HG02885 (cell line): ENCODE data around the gene C20orf96.

Source experiments
- ATAC-seq: cut with Tn5 transposase; IDR thresholded peaks from one replicate; pipeline ENCODE4 v1.9.1; 2021; ENCODE audit warnings: mild to moderate bottlenecking; ENCODE audit not compliant: unreplicated experiment, poor library complexity

Gene C20orf96

DNA sequence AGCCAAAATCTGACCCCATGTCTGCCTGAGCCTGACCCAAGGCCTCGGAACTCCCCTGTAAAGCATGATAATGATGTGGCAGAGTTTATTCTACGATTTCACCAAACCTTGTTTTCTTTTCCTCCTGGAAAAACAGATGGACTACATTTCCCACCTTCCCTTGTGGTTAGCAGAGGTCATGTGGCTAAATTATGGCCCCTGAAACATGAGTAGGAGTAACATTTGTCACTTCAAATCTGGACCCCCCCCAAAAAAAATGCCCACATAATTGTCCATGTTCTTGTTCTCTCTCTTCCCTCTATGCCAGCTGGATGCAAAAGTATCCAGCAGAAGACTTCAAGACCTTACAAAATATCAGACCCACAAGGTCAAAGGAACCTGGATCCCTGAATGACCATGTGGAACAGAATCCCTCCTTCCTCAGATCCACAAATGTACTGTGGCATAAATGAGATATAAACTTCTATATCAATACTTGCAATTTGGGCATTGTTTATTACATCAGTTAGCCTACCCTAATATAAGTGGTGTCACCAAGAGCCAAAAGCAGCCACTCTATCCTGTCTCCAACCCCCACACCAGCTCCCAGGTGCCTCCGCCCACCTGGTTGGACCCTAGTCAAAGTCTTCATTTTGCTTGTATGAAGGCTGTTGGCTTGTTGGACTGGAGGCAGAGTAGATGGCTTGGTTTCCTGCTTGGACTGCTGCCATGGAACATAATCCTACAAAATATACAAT, 1.4 kb downstream of the C20orf96 start:
- ATAC-seq = no peak

DNA sequence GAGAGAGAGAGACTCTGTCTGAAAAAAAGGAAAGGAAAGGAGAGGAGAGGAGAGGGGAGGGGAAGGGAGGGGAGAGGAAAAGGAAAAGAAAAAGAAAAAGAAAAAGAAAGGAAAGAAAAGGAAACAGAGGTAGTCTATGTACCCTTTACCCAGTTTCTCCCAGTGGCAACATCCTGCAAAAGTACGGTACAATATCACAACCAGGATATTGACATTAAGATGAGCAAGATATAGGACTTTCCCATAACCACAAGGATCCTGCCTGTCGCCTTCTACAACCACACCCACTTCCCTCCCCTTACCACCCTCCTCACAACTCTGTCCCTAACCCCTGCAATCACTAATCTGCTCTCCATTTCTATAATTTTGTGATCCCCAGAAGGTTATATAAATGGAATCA, 4.0 kb downstream of the C20orf96 start:
- no peak for ATAC-seq

- ATAC-seq = no peak
Observed at GRCh38 chr20:284172-284571, 6.4 kb downstream of the C20orf96 start.

- no peak for ATAC-seq
Observed at GRCh38 chr20:278607-279571, 11.7 kb downstream of the C20orf96 start.

- ATAC-seq = no peak
Observed at GRCh38 chr20:278181-278580, 12.4 kb downstream of the C20orf96 start.

GRCh38 chr20:277496-277781, 13.1 kb downstream of the C20orf96 start:
- no peak for ATAC-seq

DNA sequence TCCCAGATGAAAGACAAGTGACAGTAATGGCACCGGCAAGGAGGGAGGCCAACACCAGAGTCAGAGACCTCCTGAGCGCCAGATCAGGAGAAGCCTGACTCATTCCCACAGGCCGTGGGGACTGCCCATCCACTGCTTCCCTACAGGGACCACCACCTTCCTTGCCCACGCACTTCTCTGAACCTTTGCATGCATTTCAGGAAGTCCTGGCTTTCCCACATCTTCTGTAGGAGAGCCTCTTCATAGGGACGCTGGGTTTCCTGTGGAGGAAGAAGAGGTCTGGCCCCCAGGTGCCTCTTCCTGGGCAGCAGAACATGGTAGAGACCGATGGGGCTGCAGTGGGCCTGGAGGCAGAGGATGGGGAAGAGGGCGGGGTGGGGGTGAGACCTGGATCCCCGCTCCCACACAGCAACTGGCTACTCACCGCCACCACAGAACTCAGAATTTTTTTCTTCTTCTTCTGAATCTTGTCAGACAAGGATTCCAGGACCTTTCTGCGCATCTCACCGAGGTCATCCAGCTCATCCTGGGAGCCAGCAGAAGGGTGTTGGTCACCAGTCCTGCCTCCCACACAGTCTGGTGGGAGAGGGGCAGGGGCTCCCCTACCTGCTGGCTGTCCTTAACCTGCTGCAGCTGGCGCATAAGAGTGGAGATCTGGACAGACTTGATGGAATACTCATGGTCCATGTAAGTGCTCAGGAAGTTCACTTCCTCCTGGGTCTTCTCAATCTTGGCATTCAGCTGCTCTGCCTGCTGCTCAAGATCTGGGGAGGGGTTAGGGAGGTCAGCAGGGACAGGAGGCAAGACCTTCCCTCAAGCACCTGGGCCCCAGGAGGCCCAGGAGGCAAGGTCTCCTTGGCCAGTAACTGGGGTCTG, 13.7 kb downstream of the C20orf96 start:
- ATAC-seq = no peak

DNA sequence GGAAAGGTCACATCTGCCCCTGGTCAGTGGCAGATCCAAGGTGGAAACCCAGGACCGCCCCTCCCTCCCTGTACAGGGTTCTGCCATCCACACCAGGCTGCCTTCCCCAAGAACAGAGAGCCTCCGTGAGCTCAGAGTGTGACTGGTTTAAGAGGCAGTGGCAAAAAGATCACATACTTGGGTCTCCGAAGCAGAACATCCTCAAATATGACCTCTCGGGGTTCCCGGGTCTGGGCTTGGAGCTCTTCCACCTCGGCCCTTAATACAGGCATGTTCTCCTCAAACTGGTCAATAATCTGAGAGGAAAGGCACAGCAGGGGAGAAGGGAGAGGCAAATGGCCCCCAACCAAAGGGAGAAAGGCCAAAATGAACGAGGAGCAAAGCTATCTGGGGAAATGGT, 14.8 kb downstream of the C20orf96 start:
- ATAC-seq = no peak

DNA sequence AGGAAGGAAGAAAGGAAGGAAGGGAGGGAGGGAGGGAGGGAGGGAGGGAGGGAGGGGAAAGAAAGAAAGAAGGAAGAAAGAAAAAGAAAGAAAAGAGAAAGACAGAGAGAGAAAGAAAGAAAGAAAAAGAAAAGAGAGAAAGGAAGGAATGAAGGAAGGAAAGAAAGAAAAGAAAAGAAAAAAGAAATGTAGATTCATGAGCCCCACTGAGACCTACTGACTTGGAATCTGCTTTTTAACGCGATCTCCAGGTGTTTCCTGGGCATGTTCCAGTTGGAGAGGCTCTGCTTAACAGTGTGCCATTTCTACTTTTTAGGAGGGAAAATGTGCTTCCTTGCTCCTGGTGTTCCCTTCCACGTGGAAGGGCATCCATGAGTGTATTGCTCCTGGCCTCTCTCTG, 16.7 kb downstream of the C20orf96 start:
- no peak for ATAC-seq

GRCh38 chr20:272718-273117, 17.8 kb downstream of the C20orf96 start:
- no peak for ATAC-seq

DNA sequence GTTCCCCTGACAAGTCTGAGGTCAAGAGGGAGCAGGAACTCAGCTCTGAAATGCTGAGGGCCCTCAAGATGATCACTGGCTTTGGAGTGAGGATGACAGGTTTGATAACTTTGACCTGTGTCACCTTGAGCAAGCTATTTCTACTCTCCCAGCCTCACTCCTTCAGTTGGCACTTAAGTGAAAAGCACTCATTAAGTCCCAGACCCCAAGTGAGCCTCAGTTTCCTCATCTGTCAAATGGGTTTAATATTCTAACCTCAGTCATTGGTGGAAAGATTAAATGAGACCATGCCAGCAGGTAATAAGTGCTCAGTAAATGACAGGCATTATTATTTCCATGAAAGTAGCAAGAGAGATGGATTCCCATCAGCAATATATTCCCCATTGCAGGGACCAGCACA, 19.0 kb downstream of the C20orf96 start:
- ATAC-seq = no peak

DNA sequence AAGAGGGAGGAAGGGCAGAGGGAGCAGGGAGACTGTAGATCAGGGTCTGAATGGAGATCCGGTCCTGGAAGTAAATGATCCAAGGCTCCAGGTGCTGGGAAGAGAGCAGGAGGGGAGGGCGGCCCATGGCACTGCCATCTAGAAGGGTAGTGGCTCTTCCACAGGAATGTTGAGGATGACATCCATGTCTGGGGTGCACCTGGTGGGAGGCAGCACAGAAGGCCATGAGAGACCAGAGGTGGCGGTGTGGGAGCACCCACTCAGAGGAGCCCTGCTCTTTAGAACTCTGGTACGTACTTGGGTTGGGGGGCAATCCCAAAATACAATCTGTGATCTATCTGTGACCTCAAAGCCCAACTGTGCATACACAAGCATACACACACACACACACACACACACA, 19.5 kb downstream of the C20orf96 start:
- ATAC-seq = no peak

- ATAC-seq = no peak
Observed at GRCh38 chr20:270517-270916, 20.0 kb downstream of the C20orf96 start.

DNA sequence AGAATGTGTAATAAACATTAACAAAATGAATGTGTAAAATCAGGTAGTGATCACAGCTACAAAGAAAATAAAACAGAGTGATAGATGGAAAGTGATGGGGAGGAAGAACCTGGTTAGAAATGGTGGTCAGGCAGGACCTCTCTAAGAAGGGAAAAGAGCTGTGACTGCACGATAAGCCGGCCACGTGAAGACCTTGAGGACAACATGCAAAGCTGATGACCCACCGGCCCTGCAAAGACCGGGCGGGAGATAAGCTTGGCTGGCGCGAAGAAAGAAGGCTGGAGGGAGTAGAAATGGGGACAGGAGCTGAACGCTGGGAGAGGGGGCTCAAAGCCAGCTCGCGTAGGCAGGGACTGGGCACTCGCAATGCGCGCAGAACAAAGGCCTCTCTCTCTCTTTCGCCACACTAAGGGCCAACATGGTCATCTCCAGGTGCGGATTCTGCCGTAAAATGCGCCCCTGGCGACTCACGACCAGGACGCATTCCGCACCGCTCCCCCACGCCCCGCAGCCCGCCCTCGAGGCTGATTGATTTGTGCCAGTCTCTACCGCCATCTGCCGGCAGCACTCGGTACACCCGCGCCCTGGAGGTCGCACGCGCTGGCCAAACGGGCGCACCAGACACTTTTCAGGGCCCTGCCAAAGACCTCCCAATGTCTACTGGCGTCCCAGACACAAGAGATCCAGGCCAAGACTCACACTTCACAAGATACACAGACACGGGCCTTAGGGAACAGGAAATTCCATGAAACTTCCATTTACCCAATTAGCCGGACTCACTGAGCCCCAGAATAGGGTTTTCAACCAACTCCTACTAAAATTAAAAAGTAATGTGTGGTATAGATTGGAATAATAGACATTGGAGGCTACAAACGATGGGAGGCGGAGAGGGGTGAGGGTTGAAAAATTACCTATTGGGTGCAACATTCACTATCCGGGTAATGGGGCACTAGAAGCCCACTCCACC, 23.7 kb downstream of the C20orf96 start:
- peak; percentile 97 for ATAC-seq

- ATAC-seq = no peak
Observed at GRCh38 chr20:263701-264100, 26.8 kb downstream of the C20orf96 start.

- ATAC-seq = no peak
Observed at GRCh38 chr20:259981-260380, 30.6 kb downstream of the C20orf96 start.

GRCh38 chr20:258963-259362, 31.6 kb downstream of the C20orf96 start:
- ATAC-seq = no peak

GRCh38 chr20:258269-258858, 32.2 kb downstream of the C20orf96 start:
- no peak for ATAC-seq

DNA sequence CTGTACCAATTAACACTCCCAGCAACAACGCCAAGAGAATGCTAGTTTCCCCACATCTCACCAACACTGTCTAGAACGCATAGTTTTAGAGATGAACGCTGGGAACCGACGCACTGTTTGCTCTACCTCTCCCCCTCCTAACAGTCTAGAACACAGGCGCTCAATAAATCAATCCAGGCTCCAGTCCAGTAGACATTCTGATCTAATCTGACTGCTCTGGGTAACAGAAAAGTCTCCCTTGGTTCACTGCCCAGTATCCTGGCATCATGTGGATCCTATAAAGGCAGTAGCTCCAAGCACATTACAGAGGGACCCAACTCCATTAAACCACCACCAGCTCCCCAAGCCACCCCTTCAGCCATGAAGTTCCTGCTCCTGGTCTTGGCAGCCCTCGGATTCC, 33.1 kb downstream of the C20orf96 start, which contains the start of gene DEFB132:
Gene DEFB132, plus strand, starts transcription at position 306 of the 400 bp plus-strand sequence. Its CDS starts 55 bp downstream, at position 361.
- no peak for ATAC-seq
